K562 (cell line): ENCODE results near the gene SDC3. TPM values are rescaled to one million over a fixed set of nuclear protein-coding genes. Genes with fewer than 3 reads are reported as not detected.

Source experiments
- GATAD2A ChIP-seq: fragments of 450-650 bp; IDR thresholded peaks from 2 replicates; pipeline ENCODE4 v1.6.1; 2017
- HDAC2 ChIP-seq: fragments of 450-650 bp; IDR thresholded peaks from 2 replicates; pipeline ENCODE4 v1.6.1; 2016; ENCODE audit warnings: mild to moderate bottlenecking
- HMG20B ChIP-seq: fragments of 250-450 bp; sonication (Bioruptor Pico); IDR thresholded peaks from 2 replicates; pipeline ENCODE4 v1.5.0; 2021; ENCODE audit warnings: mild to moderate bottlenecking
- NFIC ChIP-seq: fragments of 450-650 bp; IDR thresholded peaks from 2 replicates; pipeline ENCODE4 v1.6.1; 2017; ENCODE audit warnings: mild to moderate bottlenecking, inconsistent platforms
- POLR2H ChIP-seq: IDR thresholded peaks from 2 replicates; pipeline ENCODE4 v1.6.1; 2016; ENCODE audit warnings: missing genetic modification characterization, low read depth, mild to moderate bottlenecking, control low read depth, missing compliant biosample characterization, moderate library complexity
- SMARCC2 ChIP-seq: fragments of 450-650 bp; IDR thresholded peaks from 2 replicates; pipeline ENCODE4 v1.6.1; 2017; ENCODE audit warnings: antibody characterized with exemption, moderate library complexity, mild to moderate bottlenecking, low read depth
- XRCC4 ChIP-seq: IDR thresholded peaks from one replicate; pipeline ENCODE4 v1.6.1; 2011; ENCODE audit not compliant: insufficient read depth, insufficient read length; ENCODE audit errors: extremely low read depth
- ZFX ChIP-seq: sonication (generic); formaldehyde crosslinking; IDR thresholded peaks from 2 replicates; pipeline ENCODE4 v1.8.0; 2022; ENCODE audit warnings: mild to moderate bottlenecking, missing genetic modification reagents, moderate library complexity
- ZNF175 ChIP-seq: fragments of 200-800 bp; sonication (Bioruptor generic); IDR thresholded peaks from 2 replicates; pipeline ENCODE4 v1.6.1; 2016; ENCODE audit warnings: low read depth, mild to moderate bottlenecking, missing genetic modification characterization, missing compliant biosample characterization
- ZNF280B ChIP-seq: fragments of 250-450 bp; sonication (Bioruptor Pico); IDR thresholded peaks from 2 replicates; pipeline ENCODE4 v1.5.1; 2021; ENCODE audit warnings: mild to moderate bottlenecking
- ZNF431 ChIP-seq: sonication (generic); formaldehyde crosslinking; IDR thresholded peaks from 2 replicates; pipeline ENCODE4 v1.8.0; 2022; ENCODE audit warnings: mild to moderate bottlenecking, missing genetic modification reagents
- ZNF830 ChIP-seq: fragments of 250-450 bp; sonication (Bioruptor Pico); IDR thresholded peaks from 2 replicates; pipeline ENCODE4 v1.5.0; 2021; ENCODE audit warnings: mild to moderate bottlenecking
- polyA plus RNA-seq, 8 experiments: library from polyadenylated mRNA; depleted of rRNA in 4 of 8; stranded (reverse) in 5 of 8; unstranded in 3 of 8; fragments of >200 nt; fragmentation: Nextera tagmentation in 2 of 8; fragmentation: Illumina TruSeq in 1 of 8; extraction: Ambion mirVana in 2 of 8; extraction: Trizol in 1 of 8; gene quantifications; 2 replicates each; pipeline versions ENCODE4 v1.2.1 to v1.2.3, GENCODE V29; 2011 to 2014; ENCODE audit warnings: inconsistent platforms in 1 of 8, missing spikeins in 1 of 8
- total RNA-seq, 7 experiments: library from RNA; depleted of rRNA in 6 of 7; stranded (reverse); fragments of >200 nt in 6 of 7; fragmentation: Illumina TruSeq in 2 of 7; extraction: Trizol in 2 of 7; gene quantifications; 2 replicates each; pipeline versions ENCODE4 v1.2.1 to v1.2.3, GENCODE V29; 2011 to 2021; ENCODE audit warnings: low replicate concordance in 1 of 7

Gene SDC3
- total and polyA plus RNA-seq, 9 of the 15 experiments (the other 6 are each of a cell fraction or from before 2014, with no cell fraction given), result 0.38 to 44.1 (median 12.1) TPM

- peak; percentile 74; the same call in 1 of the 2 replicates for TF ChIP-seq SMARCC2
- no peak for TF ChIP-seq NFIC
- TF ChIP-seq ZNF830, result 0 out of 2 replicates have a peak, but pooled peaks have one; percentile 51
- TF ChIP-seq HDAC2, result peak; percentile 15; the same call in 1 of the 2 replicates
- no peak for TF ChIP-seq ZFX
- TF ChIP-seq XRCC4, result no peak
- TF ChIP-seq HMG20B (CRISPR knock-in tag), result no peak
- no peak for TF ChIP-seq ZNF280B (CRISPR knock-in tag)
- no peak for TF ChIP-seq GATAD2A
- TF ChIP-seq ZNF175 (CRISPR knock-in tag), result peak; percentile 94
- TF ChIP-seq ZNF431, result no peak
- peak; percentile 57; the same call in 1 of the 2 replicates for TF ChIP-seq POLR2H (tag)
Measured at GRCh38 chr1:30895944-30896660, 12.5 kb downstream of the SDC3 start (continued).
